GM19468 (cell line): ENCODE measurements around the gene SPNS1.
"Not testable (repeated sequence)": the region's sequence is repeated elsewhere in the genome, so short reads cannot be mapped to it uniquely, and the experiment has no call there.

Source experiments
- ATAC-seq: cut with Tn5 transposase; IDR thresholded peaks from one replicate; pipeline ENCODE4 v1.9.1; 2021; ENCODE audit warnings: mild to moderate bottlenecking, moderate library complexity, moderate number of reproducible peaks; ENCODE audit not compliant: unreplicated experiment; ENCODE audit errors: extremely low read depth

Gene SPNS1

GRCh38 chr16:28986046-28986445, 11.5 kb downstream of the SPNS1 start:
- no peak for ATAC-seq

- no peak for ATAC-seq
Observed at GRCh38 chr16:28986492-28986891, 11.9 kb downstream of the SPNS1 start.

GRCh38 chr16:28987170-28987853, 12.7 kb downstream of the SPNS1 start:
- ATAC-seq: no peak

- no peak for ATAC-seq
Observed at GRCh38 chr16:28989363-28989762, 14.8 kb downstream of the SPNS1 start.

- no peak for ATAC-seq
Observed at GRCh38 chr16:28990375-28991040, 15.9 kb downstream of the SPNS1 start.

GRCh38 chr16:28991687-28992086, 17.1 kb downstream of the SPNS1 start:
- no peak for ATAC-seq

GRCh38 chr16:28992496-28992895, 17.9 kb downstream of the SPNS1 start:
- no peak for ATAC-seq

- ATAC-seq: no peak
Observed at GRCh38 chr16:28998837-28999236, 24.3 kb downstream of the SPNS1 start.

- ATAC-seq: no peak
Observed at GRCh38 chr16:28999577-28999976, 25.0 kb downstream of the SPNS1 start.

- no peak for ATAC-seq
Observed at GRCh38 chr16:29000019-29000418, 25.4 kb downstream of the SPNS1 start.

- not testable (repeated sequence) for ATAC-seq
Observed at GRCh38 chr16:29004496-29005139, 30.0 kb downstream of the SPNS1 start.

- no peak for ATAC-seq
Observed at GRCh38 chr16:29007730-29008593, 33.4 kb downstream of the SPNS1 start.

GRCh38 chr16:29009050-29009837, 34.7 kb downstream of the SPNS1 start:
- no peak for ATAC-seq

GRCh38 chr16:29009838-29010166, 35.2 kb downstream of the SPNS1 start:
- ATAC-seq: no peak

- ATAC-seq: no peak
Observed at GRCh38 chr16:29011112-29011511, 36.5 kb downstream of the SPNS1 start.

- ATAC-seq: no peak
Observed at GRCh38 chr16:29011851-29012250, 37.3 kb downstream of the SPNS1 start.

- ATAC-seq: no peak
Observed at GRCh38 chr16:29012913-29013553, 38.5 kb downstream of the SPNS1 start.

- ATAC-seq: no peak
Observed at GRCh38 chr16:29014561-29015069, 40.0 kb downstream of the SPNS1 start.

- no peak for ATAC-seq
Observed at GRCh38 chr16:29022196-29022595, 47.6 kb downstream of the SPNS1 start.
